ENCODE data around the gene TENM4.

- TF ChIP-seq, protein P1, sequence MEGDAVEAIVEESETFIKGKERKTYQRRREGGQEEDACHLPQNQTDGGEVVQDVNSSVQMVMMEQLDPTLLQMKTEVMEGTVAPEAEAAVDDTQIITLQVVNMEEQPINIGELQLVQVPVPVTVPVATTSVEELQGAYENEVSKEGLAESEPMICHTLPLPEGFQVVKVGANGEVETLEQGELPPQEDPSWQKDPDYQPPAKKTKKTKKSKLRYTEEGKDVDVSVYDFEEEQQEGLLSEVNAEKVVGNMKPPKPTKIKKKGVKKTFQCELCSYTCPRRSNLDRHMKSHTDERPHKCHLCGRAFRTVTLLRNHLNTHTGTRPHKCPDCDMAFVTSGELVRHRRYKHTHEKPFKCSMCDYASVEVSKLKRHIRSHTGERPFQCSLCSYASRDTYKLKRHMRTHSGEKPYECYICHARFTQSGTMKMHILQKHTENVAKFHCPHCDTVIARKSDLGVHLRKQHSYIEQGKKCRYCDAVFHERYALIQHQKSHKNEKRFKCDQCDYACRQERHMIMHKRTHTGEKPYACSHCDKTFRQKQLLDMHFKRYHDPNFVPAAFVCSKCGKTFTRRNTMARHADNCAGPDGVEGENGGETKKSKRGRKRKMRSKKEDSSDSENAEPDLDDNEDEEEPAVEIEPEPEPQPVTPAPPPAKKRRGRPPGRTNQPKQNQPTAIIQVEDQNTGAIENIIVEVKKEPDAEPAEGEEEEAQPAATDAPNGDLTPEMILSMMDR (IDR thresholded peaks at IDR 0.05; ENCODE audit: low read depth, low read length, poor library complexity, severe bottlenecking) = no peak
- no peak for TF ChIP-seq EZH2phosphoT487 (IDR thresholded peaks at IDR 0.05; ENCODE audit: borderline replicate concordance, low read length)
Observed at GRCh38 chr11:79084382-79084781, 356.4 kb downstream of the TENM4 start.

All from DOHH2 (cell line).